ENCODE data around the gene HTATSF1. TPM values are rescaled to one million over a fixed set of nuclear protein-coding genes. Genes with fewer than 3 reads are reported as not detected.

Gene HTATSF1
- total RNA-seq, 4 donors from 2014 or later: 23.5 to 46.9 (median 41.9) TPM

GRCh38 chrX:136549226-136549625 lies 51.8 kb downstream of the HTATSF1 start:
- no peaks in the 10 kb centered on the region for H3K9me3 ChIP-seq
- 73% methylated on average over 5 of the region's 5 CpGs; no CpG with 5 or more reads in 1 of the 2 donors for WGBS, 2 donors
- no peaks in the 10 kb centered on the region for H3K27me3 ChIP-seq
- no peak overlapping the region for H3K27ac ChIP-seq
- no peak for TF ChIP-seq CTCF (IDR thresholded peaks at IDR 0.05)
- no peak for TF ChIP-seq POLR2A (IDR thresholded peaks at IDR 0.05)
- intact Hi-C loops (cut with DNase I): no loop called here
- DNase-seq: no peak
- no peaks in the 10 kb centered on the region for H3K36me3 ChIP-seq
- H3K4me3 ChIP-seq: no peak overlapping the region
- no peaks in the 10 kb centered on the region for H3K4me1 ChIP-seq

GRCh38 chrX:136551410-136551809 lies 54.0 kb downstream of the HTATSF1 start:
- no peaks in the 10 kb centered on the region for H3K36me3 ChIP-seq
- TF ChIP-seq POLR2A (IDR thresholded peaks at IDR 0.05): no peak
- no peak for TF ChIP-seq CTCF (IDR thresholded peaks at IDR 0.05)
- no peaks in the 10 kb centered on the region for H3K27me3 ChIP-seq

DNA sequence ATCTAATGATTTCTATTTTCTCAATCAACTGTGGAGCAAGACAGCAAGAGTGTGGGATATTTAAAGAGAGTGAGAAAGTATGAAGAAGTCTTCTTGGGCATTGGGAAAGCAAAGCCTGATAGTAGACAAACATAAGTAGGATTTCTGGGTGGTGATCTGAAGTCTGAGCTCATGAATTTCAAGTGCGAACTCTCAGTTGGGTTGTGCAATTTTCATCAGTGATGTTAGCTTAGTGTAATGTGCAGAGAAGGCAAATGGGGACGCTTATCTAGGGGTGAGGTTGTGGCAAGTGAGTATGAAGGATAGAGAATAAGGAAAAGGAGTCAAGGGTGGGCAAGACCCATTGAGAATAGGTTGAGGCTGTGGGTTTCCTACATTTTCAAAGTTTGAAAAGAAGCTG lies 58.3 kb downstream of the HTATSF1 start:
- no peaks in the 10 kb centered on the region for H3K4me1 ChIP-seq
- H3K4me3 ChIP-seq: no peak overlapping the region
- DNase-seq: no peak
- no peaks in the 10 kb centered on the region for H3K27me3 ChIP-seq
- no peak for TF ChIP-seq POLR2A (IDR thresholded peaks at IDR 0.05)
- TF ChIP-seq CTCF (IDR thresholded peaks at IDR 0.05): no peak
- H3K27ac ChIP-seq: no peak overlapping the region
- 60 to 76% methylated on average over 2 of the region's 2 CpGs for WGBS, 2 donors
- H3K9me3 ChIP-seq: no peaks in the 10 kb centered on the region
- intact Hi-C loops (cut with DNase I): no loop called here
- no peaks in the 10 kb centered on the region for H3K36me3 ChIP-seq

More at GRCh38 chrX:136551410-136551809, 54.0 kb downstream of the HTATSF1 start:
- Histone ChIP-seq H3K4me3 (no peak overlapping the region), H3K9me3 (no peaks in the 10 kb centered on the region), H3K27ac (no peak overlapping the region), H3K4me1 (no peaks in the 10 kb centered on the region)
- WGBS, 2 donors: 71 to 75% methylated on average over 1 of the region's 1 CpG
- intact Hi-C loops (cut with DNase I): no loop called here
- DNase-seq: no peak

Small RNAs within 50 kb of the gene (small RNA-seq; reads per million reads assigned to genes)
- 0 reads per million in 4 donors for gene MIR934

Other genes starting within 250 kb of the HTATSF1 start
- gene MAP7D3, start 246.2 kb upstream of the HTATSF1 start, total RNA-seq: 10 to 100 TPM in 1 of 4 donors, 1 to 10 TPM in 3; 1.3 to 11.8 (median 6.4) TPM
- gene ADGRG4, start 196.6 kb upstream of the HTATSF1 start, total RNA-seq: under 1 TPM in 1 of 4 donors, not detected in 3; 0.19 TPM
- not detected for gene BRS3, start 9.6 kb upstream of the HTATSF1 start, total RNA-seq
- gene VGLL1, start 34.6 kb downstream of the HTATSF1 start, total RNA-seq: 1 to 10 TPM in 1 of 4 donors, under 1 TPM in 2, not detected in 1; 0.48 to 1.2 (median 0.76) TPM
- gene CD40LG, start 150.6 kb downstream of the HTATSF1 start, total RNA-seq: under 1 TPM in 3 of 4 donors, not detected in 1; 0.13 to 0.67 (median 0.38) TPM